ENCODE measurements around the gene PON2. TPM values are rescaled to one million over a fixed set of nuclear protein-coding genes. Genes with fewer than 3 reads are reported as not detected.

Gene PON2
- total and polyA plus RNA-seq, 2 experiments from 2014 or later, result 39.4 to 42.4 TPM

- TF ChIP-seq EZH2phosphoT487 (IDR thresholded peaks at IDR 0.05; ENCODE audit: unreplicated experiment), result no peak
- no peak for TF ChIP-seq REST (IDR thresholded peaks at IDR 0.05; ENCODE audit: unreplicated experiment)
- TF ChIP-seq CTCF (conservative IDR thresholded peaks at IDR 0.05; ENCODE audit: low read depth in 2 of 2), result no peak
Measured at GRCh38 chr7:95482424-95482823, 47.6 kb upstream of the PON2 start (continued).

GRCh38 chr7:95481271-95482165 lies 46.7 kb upstream of the PON2 start:
- Histone ChIP-seq H2AFZ (no peak overlapping the region), H3K79me2 (replicated peaks; ENCODE audit: insufficient read depth) (no peaks in the 10 kb centered on the region), H3K27ac (ENCODE audit: low read depth) (no peak overlapping the region), H3K4me1 (ENCODE audit: insufficient read depth) (peaks cover 10% of the 10 kb centered on the region), H3K36me3 (ENCODE audit: insufficient read depth) (no peaks in the 10 kb centered on the region), H3K4me2 (no peak overlapping the region), H4K20me1 (replicated peaks; ENCODE audit: insufficient read depth) (no peaks in the 10 kb centered on the region), H3F3A (replicated peaks; ENCODE audit: low read depth) (no peaks in the 10 kb centered on the region), H3K27me3 (ENCODE audit: insufficient read depth) (no peaks in the 10 kb centered on the region), H3K9me2 (ENCODE audit: insufficient read depth) (no peaks in the 10 kb centered on the region), H3K4me3 (no peak overlapping the region)
- Mint-ChIP-seq H3K27me3 (ENCODE audit: insufficient read depth, low read depth, poor library complexity) (no peaks in the 10 kb centered on the region), H3K36me3 (ENCODE audit: low read depth) (no peaks in the 10 kb centered on the region), H3K27ac (no peak overlapping the region), H3K4me1 (peaks cover 15% of the 10 kb centered on the region), H3K9me3 (no peaks in the 10 kb centered on the region), H3K4me3 (no peak overlapping the region)
- ATAC-seq, result no peak
- no peak for DNase-seq (ENCODE audit: low spot score)
- no peak for TF ChIP-seq CREB1 (CRISPR knock-in tag; IDR thresholded peaks at IDR 0.05; ENCODE audit: low read depth)
- TF ChIP-seq ETS1 (IDR thresholded peaks at IDR 0.05), result no peak
- no peak for TF ChIP-seq REST (IDR thresholded peaks at IDR 0.05; ENCODE audit: unreplicated experiment)
- TF ChIP-seq NANOG (IDR thresholded peaks at IDR 0.05; ENCODE audit: borderline replicate concordance), result no peak
